Renal cortical epithelial cell (primary cell): ENCODE results near the gene POLR3B. TPM values are rescaled to one million over a fixed set of nuclear protein-coding genes. Genes with fewer than 3 reads are reported as not detected.
"Not testable (repeated sequence)": the region's sequence is repeated elsewhere in the genome, so short reads cannot be mapped to it uniquely, and the experiment has no call there.

Experiments used
- DNase-seq: peaks from one replicate; pipeline ENCODE4 v3.0.0-alpha.2; 2011; ENCODE audit warnings: low read depth
- total RNA-seq: library from RNA; depleted of rRNA; stranded (reverse); fragments of >200 nt; gene quantifications from 2 replicates; pipeline ENCODE4 v1.2.3, GENCODE V29; 2014

The POLR3B gene
- total RNA-seq, 1 donor from 2014 or later, result 17.3 TPM

DNA sequence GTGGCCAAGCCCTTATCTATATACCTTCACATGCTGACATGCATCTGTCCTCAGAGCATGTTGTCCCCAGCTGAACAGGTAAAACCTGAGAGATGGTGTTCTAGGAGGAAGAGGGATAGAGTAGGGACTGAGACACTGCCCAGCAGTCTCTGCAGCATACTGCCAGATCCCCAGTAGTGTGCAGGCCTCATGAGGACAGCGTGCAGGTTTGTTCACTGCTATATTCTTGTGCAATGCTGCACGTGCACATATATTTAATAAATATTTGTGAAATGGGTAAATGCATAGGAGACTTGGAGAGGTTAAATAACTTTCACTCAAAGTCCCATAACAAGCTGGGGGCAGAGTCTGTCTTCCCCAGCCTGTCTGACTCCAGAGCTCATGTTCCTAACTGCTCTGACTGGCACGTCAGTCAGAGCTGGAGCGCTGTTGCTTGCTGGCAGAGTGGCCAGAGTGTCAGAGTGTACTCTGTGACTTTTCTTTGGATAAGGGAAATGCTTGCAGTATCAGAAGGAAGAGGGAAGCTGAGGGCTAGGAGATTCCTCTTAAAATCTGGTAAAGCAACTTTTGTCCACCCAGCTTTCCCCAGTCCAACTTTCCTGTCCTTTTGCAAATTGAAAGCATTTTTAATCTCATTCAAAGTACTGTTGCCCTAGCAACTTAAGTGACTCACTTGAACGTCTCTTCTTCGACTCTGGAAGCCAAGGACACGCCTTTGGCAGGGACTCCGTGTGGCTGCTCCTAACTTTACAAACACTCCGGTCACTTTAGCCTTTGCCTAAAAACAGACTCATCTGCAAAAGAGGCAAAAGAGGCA lies 14.9 kb upstream of the POLR3B start:
- peak; percentile 66 for DNase-seq

DNA sequence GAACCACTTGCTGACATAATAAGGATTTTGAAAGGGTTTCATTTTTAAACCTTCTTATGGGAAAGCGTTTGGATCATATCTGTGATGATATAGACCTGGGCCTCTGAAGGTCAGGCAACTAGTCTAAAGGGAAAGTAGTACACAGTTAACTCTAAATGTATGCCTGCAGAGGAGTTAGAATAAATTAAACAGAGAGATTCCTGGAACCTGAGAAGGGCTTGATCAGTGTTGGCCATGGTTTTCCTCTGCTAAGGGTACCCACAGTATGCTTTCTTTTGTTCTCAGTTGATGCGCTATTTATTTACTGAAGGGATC lies 14.4 kb upstream of the POLR3B start:
- no peak for DNase-seq

DNA sequence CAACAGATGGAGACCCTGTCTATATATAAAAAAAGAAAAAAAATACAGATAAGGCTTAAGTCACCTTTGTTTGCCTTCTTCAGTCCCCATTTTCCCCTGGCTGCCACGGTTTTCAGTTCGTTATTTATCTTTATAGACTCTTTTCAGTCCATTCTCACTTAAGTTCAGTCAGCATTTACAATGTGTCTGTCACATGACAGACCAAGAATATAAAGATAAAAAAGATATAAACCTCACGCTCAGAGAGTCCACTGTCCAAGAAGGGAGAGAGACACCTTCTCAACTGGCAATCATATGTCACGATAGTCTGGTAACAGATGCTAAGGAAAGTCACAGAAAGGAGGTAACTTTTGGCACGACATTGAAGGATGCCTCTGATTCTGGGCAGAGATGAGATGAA lies 13.4 kb upstream of the POLR3B start:
- no peak for DNase-seq

DNA sequence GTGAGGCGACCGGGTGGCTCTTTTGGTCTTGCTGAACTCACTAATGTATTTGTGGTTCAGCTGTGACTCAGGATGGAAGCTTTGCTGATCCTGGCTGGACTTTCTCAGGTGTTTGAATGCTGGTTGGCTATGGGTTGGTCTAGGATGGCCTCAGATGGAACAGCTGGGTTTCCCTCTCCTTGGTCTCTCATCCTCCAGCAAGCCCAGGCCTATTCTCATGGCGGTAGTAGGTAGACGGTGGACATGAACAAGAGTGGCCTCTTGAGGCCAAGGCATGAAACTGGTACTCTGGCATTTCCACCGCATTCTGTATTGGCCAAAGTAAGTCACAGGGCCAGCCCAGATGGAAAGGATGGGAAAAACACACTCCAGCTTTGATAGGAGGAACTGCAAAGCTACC lies 11.8 kb upstream of the POLR3B start:
- DNase-seq, result peak; percentile 71

DNA sequence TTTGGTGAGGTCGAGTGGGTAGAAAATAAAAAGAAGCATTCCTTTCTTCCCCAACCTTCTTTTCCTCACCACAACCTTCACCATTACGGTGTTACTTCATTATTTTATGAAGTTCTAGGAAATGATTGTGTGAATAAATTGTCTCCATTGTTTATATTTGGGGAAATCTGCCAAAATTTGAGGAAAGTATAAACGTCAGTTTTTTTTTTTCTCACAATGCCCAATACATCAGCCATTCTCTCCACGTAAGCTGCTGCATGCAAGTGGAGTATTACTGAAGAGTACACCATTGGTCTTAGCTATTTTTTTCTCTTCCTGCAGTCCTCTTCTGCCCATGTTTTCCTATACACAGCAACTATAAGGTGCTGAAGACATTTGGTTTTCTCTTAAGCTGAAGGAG lies 9.1 kb upstream of the POLR3B start:
- no peak for DNase-seq

DNA sequence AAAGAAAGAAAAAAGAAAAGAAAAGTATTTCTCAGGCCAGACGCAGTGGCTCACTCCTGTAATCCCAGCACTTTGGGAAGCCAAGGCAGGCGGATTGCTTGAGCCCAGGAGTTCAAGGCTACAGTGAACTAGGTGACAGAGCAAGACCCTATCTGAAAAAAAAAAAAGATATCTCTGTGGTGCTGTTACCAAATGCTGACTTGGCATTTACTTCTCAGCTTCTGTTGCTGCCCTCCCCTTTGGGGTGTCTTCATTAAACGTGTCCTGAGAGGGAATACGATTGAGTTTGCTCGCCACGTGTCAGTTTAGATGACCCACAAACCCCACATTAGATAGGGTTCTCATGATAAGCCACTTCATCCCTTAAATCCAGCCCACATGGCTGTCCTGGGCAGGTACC lies 4.4 kb upstream of the POLR3B start:
- no peak for DNase-seq

DNA sequence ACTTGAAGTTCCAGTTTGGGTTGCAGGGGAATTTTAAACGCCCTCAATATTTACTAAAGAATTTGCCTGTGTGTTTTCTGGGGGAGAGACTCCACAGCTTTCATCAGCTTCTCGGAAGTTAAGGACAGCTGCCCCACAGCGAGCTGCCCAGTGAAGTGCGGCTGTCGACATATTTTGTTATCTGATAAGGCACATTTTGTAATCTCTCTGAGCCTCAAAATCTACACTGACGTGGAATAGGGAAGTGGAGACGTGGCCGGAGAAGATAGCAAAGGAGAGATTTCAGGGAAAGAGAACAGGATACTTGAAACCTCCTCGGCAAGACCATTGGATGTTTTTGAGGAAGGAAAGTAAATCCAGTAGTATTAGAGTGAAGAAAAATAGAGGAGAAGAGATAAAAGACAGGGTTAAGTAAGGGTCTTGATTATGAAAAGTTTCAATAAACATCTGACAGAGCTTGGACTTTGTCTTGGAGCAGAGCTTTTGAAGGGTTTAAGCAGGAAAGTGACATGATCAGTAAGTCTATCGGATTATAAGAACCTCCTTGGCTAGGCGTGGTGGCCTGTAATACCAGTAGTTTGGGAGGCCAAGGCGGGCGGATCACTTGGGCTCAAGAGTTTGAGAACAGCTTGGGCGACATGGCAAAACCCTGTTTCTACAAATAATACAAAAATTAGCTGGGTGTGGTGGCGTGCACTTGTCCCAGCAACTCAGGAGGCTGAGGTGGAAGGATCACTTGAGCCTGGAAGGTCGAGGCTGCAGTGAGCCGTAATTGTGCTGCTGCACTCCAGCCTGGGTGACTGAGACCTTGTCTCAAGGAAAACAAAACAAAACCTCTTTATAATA lies 1.1 kb downstream of the POLR3B start:
- peak; percentile 44 for DNase-seq

DNA sequence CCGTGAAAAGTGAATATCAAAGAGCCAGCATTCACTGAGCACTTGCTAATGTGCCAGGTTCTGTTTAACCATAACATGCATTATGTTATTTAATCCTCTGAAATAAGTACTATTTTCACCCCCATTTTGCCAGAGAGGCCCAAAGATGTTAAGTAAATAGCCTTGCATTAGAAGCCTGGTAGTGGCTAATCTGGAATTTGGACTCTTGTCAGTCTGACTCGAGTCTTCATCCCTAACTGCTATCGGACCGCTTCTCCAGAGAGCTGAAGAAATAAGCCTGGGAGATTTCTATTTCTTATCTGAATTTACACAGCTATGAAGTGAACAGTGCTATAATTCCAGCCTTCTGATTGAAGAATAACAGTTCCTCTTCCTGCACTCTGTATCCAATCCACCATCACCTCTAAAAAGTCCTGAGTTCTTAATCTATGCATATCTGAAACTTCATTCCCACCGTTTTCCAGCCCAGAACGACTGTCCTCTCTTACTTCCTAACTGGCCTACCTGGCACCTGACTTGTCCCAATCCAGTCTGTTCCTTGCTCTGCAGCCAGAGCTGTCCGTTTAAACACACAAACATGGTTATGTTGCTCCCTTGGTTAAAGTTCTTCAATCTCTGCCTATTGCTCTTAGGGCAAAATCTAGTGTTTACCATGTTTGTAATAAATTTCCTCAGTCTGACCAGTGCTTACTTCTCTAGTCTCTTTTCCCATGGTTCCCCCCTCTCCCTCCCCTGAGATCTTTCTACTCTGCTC lies 2.3 kb downstream of the POLR3B start:
- DNase-seq, result no peak

DNA sequence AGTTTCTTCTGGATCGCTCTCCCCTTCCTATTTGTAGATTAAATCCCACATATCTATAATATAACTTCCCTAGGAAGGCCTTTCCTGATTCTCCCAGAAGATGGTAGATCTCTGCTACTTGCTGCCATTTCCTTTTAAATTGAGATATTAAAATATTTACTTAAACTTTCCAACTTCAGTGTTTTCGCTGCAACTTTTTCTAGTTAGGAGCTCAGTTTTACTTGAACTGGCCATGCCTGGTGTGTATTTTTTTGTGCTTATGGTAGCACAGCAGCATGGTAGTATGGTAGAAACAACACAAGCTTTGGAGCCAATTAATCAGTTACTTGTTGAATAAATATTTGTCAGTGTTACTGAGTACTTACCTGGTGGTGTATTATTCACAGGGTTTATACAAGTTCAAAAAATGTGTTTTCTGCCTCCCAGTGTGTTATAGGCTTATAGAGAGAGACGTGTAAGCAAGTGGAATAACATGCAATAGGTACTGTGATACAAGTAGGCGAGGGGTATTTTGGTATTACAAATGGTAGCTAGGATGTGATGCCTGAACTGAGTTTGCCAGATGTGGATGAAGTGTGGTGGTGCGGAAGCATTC lies 2.9 kb downstream of the POLR3B start:
- DNase-seq, result peak; percentile 78

DNA sequence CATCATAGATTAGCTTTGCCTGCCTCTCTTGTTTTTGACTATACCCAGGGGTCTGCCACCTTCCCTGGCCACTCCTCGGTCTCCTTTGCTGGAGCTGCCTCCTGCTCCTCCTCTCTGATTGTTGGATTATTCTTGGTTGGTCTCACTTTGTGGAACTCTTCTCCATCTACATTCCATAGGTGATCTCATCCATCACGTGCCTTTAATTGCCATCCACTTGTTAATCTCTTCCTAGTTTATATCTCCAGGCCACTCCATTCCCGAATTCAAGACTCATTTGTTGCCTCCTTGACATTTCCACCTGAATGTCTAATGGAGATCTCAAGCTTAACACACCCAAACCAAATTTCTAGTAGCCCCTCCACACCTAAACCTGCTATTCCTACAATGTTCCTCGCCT lies 5.4 kb downstream of the POLR3B start:
- no peak for DNase-seq

DNA sequence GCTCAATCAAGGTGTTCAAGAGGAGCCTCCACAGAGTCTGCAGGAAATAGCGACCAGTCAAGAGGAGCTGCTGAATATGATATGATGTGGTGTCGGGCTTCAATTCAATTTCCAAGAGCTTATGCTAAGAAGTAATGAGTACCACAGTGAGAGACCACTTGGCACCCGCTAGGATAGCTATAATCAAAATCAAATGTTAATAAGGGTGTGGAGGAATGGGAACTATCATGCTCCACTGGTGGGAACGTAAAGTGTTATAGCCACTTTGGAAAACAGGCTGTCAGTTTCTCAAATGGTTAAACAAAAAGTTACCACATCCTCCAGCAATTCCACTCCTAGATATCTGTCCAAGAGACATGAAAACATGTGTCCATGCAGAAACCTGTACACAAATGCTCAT lies 6.7 kb downstream of the POLR3B start:
- no peak for DNase-seq

DNA sequence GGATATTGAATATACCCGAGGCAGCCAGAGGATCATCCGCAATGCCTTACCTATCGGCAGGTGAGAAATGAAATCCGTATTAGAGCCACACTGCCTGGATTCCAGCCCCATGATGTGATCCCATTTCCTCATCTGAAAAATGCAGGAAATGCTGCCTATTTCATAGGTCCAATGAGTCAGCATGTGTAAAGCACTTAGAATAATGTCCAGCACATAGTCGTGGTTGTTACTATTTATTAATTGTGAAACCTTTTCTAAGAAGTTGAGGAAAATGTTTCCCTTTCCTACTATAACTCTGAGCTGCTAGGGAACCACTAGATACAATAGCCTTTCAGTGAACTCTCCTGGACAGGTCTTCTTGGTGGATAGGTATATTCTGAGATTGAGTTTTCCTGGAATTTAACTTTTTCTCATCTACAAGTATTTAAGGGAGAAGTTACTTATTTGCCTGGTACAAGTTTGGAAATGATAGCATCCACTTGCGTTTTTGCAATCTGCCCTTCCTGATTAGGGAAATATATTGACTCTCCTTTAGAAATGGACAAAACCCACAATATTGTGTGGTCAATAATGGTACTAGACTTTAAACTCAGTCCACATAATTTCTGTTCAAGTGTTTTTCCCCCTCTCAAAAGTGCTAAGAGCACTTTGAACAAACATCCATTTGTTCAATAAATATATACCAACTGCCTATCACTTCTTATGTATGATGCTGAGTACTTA lies 12.2 kb downstream of the POLR3B start:
- DNase-seq, result peak; percentile 94

DNA sequence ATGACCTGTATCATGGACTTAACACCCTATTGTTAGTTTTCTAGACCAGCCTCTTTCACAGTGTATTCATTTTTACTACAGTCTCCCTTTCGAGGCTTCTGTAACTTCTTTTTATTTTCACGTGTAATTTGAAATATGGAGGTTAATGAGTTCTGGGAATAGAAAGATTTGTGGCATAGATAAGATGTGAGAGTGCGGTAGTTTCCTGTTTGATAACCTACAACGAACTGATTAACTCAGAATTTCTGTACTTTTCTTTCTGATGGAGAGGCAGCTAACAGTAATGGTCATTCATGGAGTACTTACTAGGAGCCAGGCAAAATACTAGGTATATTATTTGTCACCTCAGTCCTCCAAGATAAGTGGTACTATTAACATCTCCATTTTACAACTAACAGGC lies 21.2 kb downstream of the POLR3B start:
- DNase-seq, result no peak

DNA sequence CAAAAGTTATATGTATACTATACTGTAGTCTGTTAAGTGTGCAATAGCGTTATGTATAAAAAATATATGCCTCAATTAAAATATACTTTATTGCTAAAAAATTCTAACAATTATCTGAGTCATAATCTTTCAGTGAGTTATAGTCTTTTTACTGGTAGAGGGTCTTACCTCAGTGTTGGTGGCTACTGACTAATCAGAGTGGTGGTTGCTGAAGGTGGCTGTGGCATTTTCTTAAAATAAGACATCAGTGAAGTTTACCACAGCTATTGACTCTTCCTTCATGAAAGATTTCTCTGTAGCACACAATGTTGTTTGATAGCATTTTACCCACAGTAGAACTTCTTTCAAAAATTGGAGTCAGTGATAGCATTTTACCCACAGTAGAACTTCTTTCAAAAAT lies 23.4 kb downstream of the POLR3B start:
- no peak for DNase-seq

DNA sequence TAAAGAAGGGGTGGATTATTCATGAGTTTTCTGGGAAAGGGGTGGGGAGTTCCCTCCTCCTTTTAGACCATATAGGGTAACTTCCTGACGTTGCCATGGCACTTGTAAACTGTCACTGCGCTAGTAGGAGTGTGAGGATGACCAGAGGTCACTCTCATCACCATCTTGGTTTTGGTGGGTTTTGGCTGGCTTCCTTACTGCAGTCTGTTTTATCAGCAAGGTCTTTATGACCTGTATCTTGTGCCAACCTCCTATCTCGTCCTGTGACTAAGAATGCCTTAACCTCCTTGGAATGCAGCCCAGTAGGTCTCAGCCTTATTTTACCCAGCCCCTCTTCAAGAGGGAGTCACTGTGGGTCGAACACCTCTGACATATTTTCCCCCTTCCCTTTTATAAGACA lies 24.3 kb downstream of the POLR3B start:
- not testable (repeated sequence) for DNase-seq

DNA sequence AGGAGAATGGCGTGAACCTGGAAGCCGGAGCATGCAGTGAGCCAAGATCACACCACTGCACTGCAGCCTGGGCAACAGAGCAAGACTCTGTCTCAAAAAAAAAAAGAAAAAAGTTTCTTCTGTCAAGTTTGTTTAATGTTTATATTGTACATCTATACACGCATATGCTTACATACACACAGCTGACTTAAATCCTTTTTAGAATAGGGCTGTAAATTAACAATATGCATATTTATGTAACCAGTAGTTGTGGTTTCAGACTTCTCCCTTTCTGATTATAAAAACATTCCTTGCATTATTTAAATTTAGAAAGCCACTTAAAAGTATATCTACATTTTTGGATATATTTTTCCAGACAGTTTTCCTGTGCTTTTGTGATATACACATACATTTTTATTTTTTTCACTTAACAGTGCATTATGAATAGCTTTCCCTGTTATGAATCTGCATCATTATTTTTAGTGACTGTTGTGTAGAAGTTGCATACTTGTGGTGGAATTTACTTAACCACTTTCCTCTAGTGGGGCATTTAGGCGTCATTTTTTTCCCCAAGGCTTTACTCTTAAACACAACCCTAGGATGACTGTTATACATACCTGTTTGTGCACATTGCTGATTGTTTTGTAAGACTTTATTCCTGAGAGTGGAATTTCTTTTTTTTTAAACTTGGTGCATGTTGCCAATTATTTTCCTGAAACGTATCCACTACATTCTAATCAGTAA lies 29.4 kb downstream of the POLR3B start:
- DNase-seq, result peak; percentile 6

DNA sequence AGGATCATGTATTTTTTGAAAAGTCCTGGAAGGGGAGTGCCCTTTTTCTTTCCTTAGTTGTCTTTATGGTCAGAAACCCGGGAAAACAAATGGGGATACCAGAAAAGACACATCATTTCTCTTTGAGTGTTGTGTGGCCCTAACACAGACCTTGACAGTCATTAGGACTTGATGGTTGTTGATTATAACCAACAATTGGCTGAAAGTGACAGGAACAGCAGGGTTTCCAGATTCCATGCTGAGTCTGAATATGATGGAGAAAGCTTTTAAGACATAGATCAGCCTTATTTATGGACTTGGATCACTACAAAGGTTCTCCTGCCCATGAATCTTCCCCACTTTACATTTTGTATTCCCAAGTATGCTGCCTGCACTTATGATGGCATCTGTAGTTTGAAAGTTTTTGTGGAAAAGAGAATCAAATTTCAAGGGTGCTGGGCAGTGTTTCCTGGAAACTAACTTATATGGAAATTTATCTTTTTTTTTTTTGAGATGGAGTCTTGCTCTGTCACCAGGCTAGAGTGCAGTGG lies 30.4 kb downstream of the POLR3B start:
- no peak for DNase-seq

DNA sequence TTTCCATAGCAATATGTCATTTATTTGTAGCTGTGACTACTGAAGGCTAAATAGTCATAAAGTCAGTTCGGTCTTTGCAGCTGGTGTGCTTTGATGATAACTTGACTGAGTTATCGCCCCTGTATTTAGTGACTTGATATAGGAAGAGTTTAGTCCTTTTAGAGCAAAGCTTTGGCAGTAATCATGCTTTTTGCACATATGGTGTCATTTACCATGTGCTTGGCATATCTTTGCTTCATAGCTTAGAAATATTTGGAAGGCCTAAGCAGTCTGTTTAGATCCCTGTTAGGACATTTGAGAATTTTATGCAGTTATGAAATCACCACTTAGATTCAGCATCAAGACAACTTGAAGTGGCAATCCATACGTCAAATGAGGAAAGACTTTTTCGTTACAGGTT lies 31.6 kb downstream of the POLR3B start:
- DNase-seq, result no peak

DNA sequence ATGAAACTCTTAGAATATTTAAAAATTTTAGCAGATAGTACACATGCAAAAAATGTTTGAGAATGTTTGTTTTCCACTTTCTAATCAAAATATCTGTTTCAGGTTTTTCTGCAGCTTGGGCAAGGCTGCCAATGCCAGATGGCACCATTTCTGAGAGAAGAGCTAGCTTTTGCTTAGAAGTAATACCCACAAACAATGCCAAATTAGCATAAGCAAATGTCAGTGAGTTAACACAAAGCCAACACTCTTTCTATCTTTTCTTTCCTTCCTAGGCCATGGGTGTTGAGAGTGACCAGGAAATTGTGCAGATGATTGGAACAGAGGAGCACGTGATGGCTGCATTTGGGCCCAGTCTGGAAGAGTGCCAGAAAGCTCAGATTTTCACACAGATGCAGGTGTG lies 35.2 kb downstream of the POLR3B start:
- DNase-seq, result no peak

DNA sequence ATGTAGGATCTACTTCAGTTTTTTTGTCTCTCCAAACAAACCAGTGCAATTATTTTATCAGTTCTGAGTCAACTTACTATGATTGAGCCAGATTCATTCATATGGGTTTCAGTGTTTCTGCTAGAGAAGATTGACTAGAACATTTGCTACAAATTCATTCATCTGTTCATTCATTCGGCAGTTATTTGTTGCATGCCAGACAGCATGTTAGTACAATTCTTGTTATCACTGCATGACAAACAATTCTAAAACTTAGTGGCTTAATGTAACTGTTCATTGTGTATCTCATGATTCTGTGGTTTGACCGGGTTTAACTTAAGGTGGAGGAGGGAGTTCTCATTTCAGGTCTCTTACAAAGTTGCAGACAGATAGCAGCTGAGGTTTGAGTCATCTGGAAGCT lies 52.3 kb downstream of the POLR3B start:
- DNase-seq, result no peak

DNA sequence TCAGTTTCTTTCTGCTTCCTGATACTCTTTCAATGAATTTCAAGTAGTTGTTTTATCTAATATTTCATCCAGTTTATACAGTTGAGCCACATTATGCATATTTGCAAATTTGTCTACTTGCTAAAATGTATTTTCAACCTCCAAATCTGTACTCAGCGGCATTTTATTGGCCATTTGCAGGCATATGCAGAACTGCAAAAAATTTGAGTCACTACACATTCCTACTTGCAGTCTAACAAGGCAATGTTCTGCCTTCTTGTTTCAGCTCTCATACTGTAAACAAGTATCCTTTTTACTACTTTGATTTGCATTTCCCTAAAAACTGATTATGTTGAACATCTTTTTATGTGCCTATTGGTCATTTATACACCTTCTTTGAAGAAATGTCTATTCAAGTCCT lies 55.0 kb downstream of the POLR3B start:
- DNase-seq, result peak; percentile 40
